Adrenal gland (tissue), 5 donors: ENCODE measurements around the gene OAF.

Experiments
- POLR2A ChIP-seq, 2 donors: fragments of 450-650 bp; IDR thresholded peaks; one replicate each; pipeline ENCODE4 v1.6.1; 2017; ENCODE audit warnings: antibody characterized with exemption in 2 of 2, mild to moderate bottlenecking in 2 of 2, moderate library complexity in 1 of 2
- TF ChIP-seq, protein P1 (sequence below), 6 experiments: fragments of 450-650 bp in 4 of 6; fragments of 200-600 bp in 2 of 6; sonication (generic) in 1 of 6; IDR thresholded peaks; 1 replicate in 5 of 6; 2 replicates in 1 of 6; pipeline versions ENCODE4 v1.5.1 to v1.8.0; 2016 to 2021; ENCODE audit warnings: antibody characterized with exemption in 6 of 6, mild to moderate bottlenecking in 2 of 6, moderate library complexity in 1 of 6
- donor health status: DM: no; HTN: no; CAD: no.

DNA sequence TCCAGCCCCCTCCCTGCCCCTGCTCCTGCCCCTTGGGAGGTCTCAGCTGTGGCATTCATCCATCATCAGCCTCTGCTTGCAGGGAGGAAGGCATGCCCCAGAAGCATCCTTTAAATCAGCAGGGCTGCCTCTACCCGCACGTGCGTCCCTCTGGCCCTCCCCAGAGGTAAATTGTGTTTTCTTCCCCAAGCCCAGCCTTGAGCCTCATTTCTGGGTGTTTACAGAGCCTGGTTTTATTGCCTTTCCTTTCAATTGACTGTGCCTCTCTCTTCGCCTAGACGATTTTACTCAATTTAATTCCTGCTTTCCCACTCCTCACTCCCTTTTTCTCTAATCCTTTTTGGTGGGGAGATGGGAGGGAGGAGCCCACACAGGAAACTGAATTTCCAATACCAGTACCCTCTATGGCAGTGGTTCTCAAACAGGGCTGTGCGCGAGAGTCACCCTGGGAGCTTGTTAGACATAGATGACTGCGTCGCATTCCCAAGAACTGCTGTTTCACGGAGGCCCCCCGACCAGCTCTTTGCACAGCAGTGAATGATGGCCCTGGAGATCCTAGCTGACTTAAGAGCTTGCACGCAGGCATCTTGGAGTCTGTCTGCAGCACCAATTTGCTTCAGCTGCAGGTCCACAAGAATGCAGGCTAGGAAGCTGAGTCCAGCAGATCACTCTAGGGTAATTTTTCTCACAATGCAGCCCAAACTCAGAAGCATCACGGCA is 15.1 kb upstream of the OAF start:
- TF ChIP-seq, protein P1, sequence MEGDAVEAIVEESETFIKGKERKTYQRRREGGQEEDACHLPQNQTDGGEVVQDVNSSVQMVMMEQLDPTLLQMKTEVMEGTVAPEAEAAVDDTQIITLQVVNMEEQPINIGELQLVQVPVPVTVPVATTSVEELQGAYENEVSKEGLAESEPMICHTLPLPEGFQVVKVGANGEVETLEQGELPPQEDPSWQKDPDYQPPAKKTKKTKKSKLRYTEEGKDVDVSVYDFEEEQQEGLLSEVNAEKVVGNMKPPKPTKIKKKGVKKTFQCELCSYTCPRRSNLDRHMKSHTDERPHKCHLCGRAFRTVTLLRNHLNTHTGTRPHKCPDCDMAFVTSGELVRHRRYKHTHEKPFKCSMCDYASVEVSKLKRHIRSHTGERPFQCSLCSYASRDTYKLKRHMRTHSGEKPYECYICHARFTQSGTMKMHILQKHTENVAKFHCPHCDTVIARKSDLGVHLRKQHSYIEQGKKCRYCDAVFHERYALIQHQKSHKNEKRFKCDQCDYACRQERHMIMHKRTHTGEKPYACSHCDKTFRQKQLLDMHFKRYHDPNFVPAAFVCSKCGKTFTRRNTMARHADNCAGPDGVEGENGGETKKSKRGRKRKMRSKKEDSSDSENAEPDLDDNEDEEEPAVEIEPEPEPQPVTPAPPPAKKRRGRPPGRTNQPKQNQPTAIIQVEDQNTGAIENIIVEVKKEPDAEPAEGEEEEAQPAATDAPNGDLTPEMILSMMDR (IDR thresholded peaks at IDR 0.05) = no peak
- no peak for TF ChIP-seq POLR2A (IDR thresholded peaks at IDR 0.05)
